Liver (tissue), 9 donors: ENCODE results near the gene RASA3. TPM values are rescaled to one million over a fixed set of nuclear protein-coding genes. Genes with fewer than 3 reads are reported as not detected.
A peak's percentile ranks its signal among the peaks of the same experiment; 100 is the strongest.

ENCODE experiments used
- DNase-seq: peaks from one replicate; pipeline ENCODE4 v3.0.0-alpha.2; 2017; ENCODE audit warnings: low spot score
- H3K27ac ChIP-seq, 2 donors: one replicate each; pipeline ENCODE4 v1.7.0; 2013; ENCODE audit warnings: inconsistent platforms in 2 of 2, low read length in 2 of 2, control low read depth in 1 of 2, low read depth in 1 of 2, mild to moderate bottlenecking in 1 of 2
- H3K27me3 ChIP-seq, 4 donors: one replicate each; pipeline versions ENCODE4 v1.6.1 to v1.7.0; 2013; ENCODE audit warnings: low read length in 3 of 4, inconsistent platforms in 1 of 4, mild to moderate bottlenecking in 1 of 4, moderate library complexity in 1 of 4; ENCODE audit not compliant: control insufficient read depth in 4 of 4, insufficient read depth in 4 of 4
- H3K36me3 ChIP-seq, 4 donors: one replicate each; pipeline versions ENCODE4 v1.6.1 to v1.7.0; 2013; ENCODE audit warnings: low read length in 3 of 4, mild to moderate bottlenecking in 3 of 4, low read depth in 1 of 4, moderate library complexity in 1 of 4; ENCODE audit not compliant: control insufficient read depth in 4 of 4, insufficient read depth in 3 of 4
- H3K4me1 ChIP-seq, 4 donors: one replicate each; pipeline versions ENCODE4 v1.6.1 to v1.7.0; 2013; ENCODE audit warnings: low read length in 3 of 4, mild to moderate bottlenecking in 3 of 4, moderate library complexity in 1 of 4; ENCODE audit not compliant: control insufficient read depth in 4 of 4, insufficient read depth in 4 of 4
- H3K4me3 ChIP-seq, 3 donors: one replicate each; pipeline versions ENCODE4 v1.6.1 to v1.7.0; 2013; ENCODE audit warnings: low read length in 3 of 3, control low read depth in 1 of 3, low read depth in 1 of 3, mild to moderate bottlenecking in 1 of 3
- H3K9ac ChIP-seq, 2 donors: one replicate each; pipeline ENCODE4 v1.7.0; 2013; ENCODE audit warnings: low read length in 2 of 2, mild to moderate bottlenecking in 2 of 2, moderate library complexity in 2 of 2, control low read depth in 1 of 2, low read depth in 1 of 2
- H3K9me3 ChIP-seq, 4 donors: one replicate each; pipeline versions ENCODE4 v1.6.1 to v1.7.0; 2013; ENCODE audit warnings: low read length in 3 of 4; ENCODE audit not compliant: control insufficient read depth in 4 of 4
- ATF3 ChIP-seq: IDR thresholded peaks from 2 replicates; pipeline ENCODE4 v1.6.1; 2016; ENCODE audit warnings: antibody characterized with exemption
- CTCF ChIP-seq: fragments of 150-350 bp; IDR thresholded peaks from 2 replicates; pipeline ENCODE4 v1.5.1; 2017; ENCODE audit warnings: improper control_type of control experiment, low read depth, low read length; ENCODE audit not compliant: missing input control
- EGR1 ChIP-seq, 2 donors: IDR thresholded peaks; 2 replicates each; pipeline ENCODE4 v1.6.1; 2016 to 2018; ENCODE audit warnings: antibody characterized with exemption in 2 of 2, low read depth in 2 of 2
- FOXA1 ChIP-seq: IDR thresholded peaks from 2 replicates; pipeline ENCODE4 v1.6.1; 2016; ENCODE audit warnings: antibody characterized with exemption
- FOXA2 ChIP-seq: IDR thresholded peaks from 2 replicates; pipeline ENCODE4 v1.6.1; 2016; ENCODE audit warnings: antibody characterized with exemption
- GABPA ChIP-seq, 2 donors: IDR thresholded peaks in 1 of 2; conservative IDR thresholded peaks in 1 of 2; 2 replicates each; pipeline ENCODE4 v1.6.1; 2016; ENCODE audit warnings: antibody characterized with exemption in 2 of 2, mild to moderate bottlenecking in 1 of 2, moderate library complexity in 1 of 2
- HNF4A ChIP-seq, 2 donors: conservative IDR thresholded peaks; 2 replicates each; pipeline ENCODE4 v1.6.1; 2016; ENCODE audit warnings: antibody characterized with exemption in 2 of 2, mild to moderate bottlenecking in 2 of 2
- HNF4G ChIP-seq: IDR thresholded peaks from 2 replicates; pipeline ENCODE4 v1.6.1; 2016; ENCODE audit warnings: antibody characterized with exemption
- JUND ChIP-seq, 2 donors: IDR thresholded peaks; 2 replicates each; pipeline ENCODE4 v1.6.1; 2016; ENCODE audit warnings: antibody characterized with exemption in 2 of 2
- MAX ChIP-seq: IDR thresholded peaks from 2 replicates; pipeline ENCODE4 v1.6.1; 2016; ENCODE audit warnings: antibody characterized with exemption
- NR2F2 ChIP-seq: IDR thresholded peaks from 2 replicates; pipeline ENCODE4 v1.6.1; 2016; ENCODE audit warnings: antibody characterized with exemption
- RAD21 ChIP-seq, 2 donors: IDR thresholded peaks; 2 replicates each; pipeline ENCODE4 v1.6.1; 2016; ENCODE audit warnings: antibody characterized with exemption in 2 of 2, mild to moderate bottlenecking in 2 of 2
- REST ChIP-seq: IDR thresholded peaks from 2 replicates; pipeline ENCODE4 v1.6.1; 2016; ENCODE audit warnings: antibody characterized with exemption, mild to moderate bottlenecking
- RXRA ChIP-seq, 2 donors: IDR thresholded peaks; 2 replicates each; pipeline ENCODE4 v1.6.1; 2017 to 2018; ENCODE audit warnings: antibody characterized with exemption in 2 of 2, mild to moderate bottlenecking in 1 of 2
- SP1 ChIP-seq: IDR thresholded peaks from 2 replicates; pipeline ENCODE4 v1.6.1; 2018; ENCODE audit warnings: antibody characterized with exemption, mild to moderate bottlenecking
- TAF1 ChIP-seq: conservative IDR thresholded peaks from 2 replicates; pipeline ENCODE4 v1.6.1; 2016; ENCODE audit warnings: antibody characterized with exemption, mild to moderate bottlenecking
- YY1 ChIP-seq: IDR thresholded peaks from 2 replicates; pipeline ENCODE4 v1.6.1; 2016; ENCODE audit warnings: antibody characterized with exemption, mild to moderate bottlenecking
- ZBTB33 ChIP-seq: IDR thresholded peaks from 2 replicates; pipeline ENCODE4 v1.6.1; 2016; ENCODE audit warnings: antibody characterized with exemption
- WGBS: extraction: QIAGEN DNeasy Blood & Tissue Kit; methylation state at CpG from one replicate; pipeline ENCODE4 v1.1.7; 2013; 5-methylcytosine and 5-hydroxymethylcytosine counted together
- polyA plus RNA-seq, 2 donors: library from polyadenylated mRNA; stranded (reverse) in 1 of 2; unstranded in 1 of 2; fragments of 200-250 nt in 1 of 2; fragments of >200 nt in 1 of 2; fragmentation: Nextera tagmentation in 1 of 2; extraction: Ambion mirVana in 1 of 2; gene quantifications; one replicate each; pipeline versions ENCODE4 v1.2.1 to v1.2.3, GENCODE V29; 2013 to 2015
- total RNA-seq, 2 donors: library from RNA; depleted of rRNA; stranded (reverse); fragments of >200 nt; gene quantifications; one replicate each; pipeline ENCODE4 v1.2.3, GENCODE V29; 2014
- donor health status: healthy.
- donor health status: healthy.
- donor health status: healthy.
- donor health status: healthy.
- donor health status: healthy.

Gene RASA3
- total and polyA plus RNA-seq, 4 donors, result 0.64 to 5.9 (median 3.8) TPM

- Histone ChIP-seq H3K36me3 (no peaks in the 10 kb centered on the region), H3K27me3 (no peaks in the 10 kb centered on the region), H3K9ac (peak overlapping the region in 1 of 2 donors; percentile 19), H3K27ac (peak overlapping the region; percentile 81 to 82), H3K4me3 (peak overlapping the region in 1 of 3 donors; percentile 3), H3K9me3 (no peaks in the 10 kb centered on the region), H3K4me1 (peaks cover 12 to 31% (median 21%) of the 10 kb centered on the region in 4 donors)
- no peak for TF ChIP-seq REST
- no peak for TF ChIP-seq FOXA2
- TF ChIP-seq CTCF, result no peak
- no peak for TF ChIP-seq ZBTB33
- TF ChIP-seq MAX, result peak; percentile 58
- TF ChIP-seq EGR1 (IDR thresholded peaks at IDR 0.05; ENCODE audit: low read depth in 2 of 2), result peak in 1 of 2 donors; percentile 30
- TF ChIP-seq RAD21 (IDR thresholded peaks at IDR 0.05), result peak in 1 of 2 donors; percentile 21
- TF ChIP-seq NR2F2, result no peak
- TF ChIP-seq GABPA (IDR thresholded peaks at IDR 0.05 in 1 of 2, conservative IDR thresholded peaks at IDR 0.05 in 1 of 2), result peak in 1 of 2 donors; percentile 50
- TF ChIP-seq YY1, result peak; percentile 12
- TF ChIP-seq HNF4A (conservative IDR thresholded peaks at IDR 0.05), result no peak
- no peak for TF ChIP-seq ATF3
- no peak for TF ChIP-seq HNF4G
- TF ChIP-seq JUND (IDR thresholded peaks at IDR 0.05), result no peak
- no peak for TF ChIP-seq TAF1
- peak; percentile 49 for TF ChIP-seq SP1
- no peak for TF ChIP-seq RXRA (IDR thresholded peaks at IDR 0.05)
- TF ChIP-seq FOXA1, result no peak
- WGBS, result 57% methylated on average over 37 of the region's 37 CpGs
- no peak for DNase-seq
Measured at GRCh38 chr13:114128624-114129522, 3.5 kb downstream of the RASA3 start.
